SH-SY5Y (cell line): Measurements from ENCODE around the gene OSTN.

Source experiments
- GATA2 ChIP-seq: IDR thresholded peaks from 2 replicates; pipeline ENCODE4 v1.6.1; 2011; ENCODE audit warnings: mild to moderate bottlenecking, low read depth, low read length
- GATA3 ChIP-seq: IDR thresholded peaks from 2 replicates; pipeline ENCODE4 v1.6.1; 2011; ENCODE audit warnings: low read depth, mild to moderate bottlenecking, low read length, moderate library complexity

The OSTN gene

GRCh38 chr3:191253089-191253799 lies 54.2 kb downstream of the OSTN start:
- no peak for TF ChIP-seq GATA3
- TF ChIP-seq GATA2 = no peak

- TF ChIP-seq GATA3 (no peak), GATA2 (no peak)
Measured at GRCh38 chr3:191254098-191254873, 55.2 kb downstream of the OSTN start.

GRCh38 chr3:191255156-191255555 lies 56.1 kb downstream of the OSTN start:
- no peak for TF ChIP-seq GATA3
- TF ChIP-seq GATA2 = no peak

- TF ChIP-seq GATA2 = no peak
- no peak for TF ChIP-seq GATA3
Measured at GRCh38 chr3:191256405-191256804, 57.4 kb downstream of the OSTN start.

- TF ChIP-seq GATA3 (no peak), GATA2 (no peak)
Measured at GRCh38 chr3:191257286-191257685, 58.2 kb downstream of the OSTN start.

GRCh38 chr3:191259486-191259885 lies 60.4 kb downstream of the OSTN start:
- no peak for TF ChIP-seq GATA2
- TF ChIP-seq GATA3 = no peak

- TF ChIP-seq GATA3 = no peak
- TF ChIP-seq GATA2 = no peak
Measured at GRCh38 chr3:191260431-191261303, 61.6 kb downstream of the OSTN start.

- TF ChIP-seq GATA2 (no peak), GATA3 (no peak)
Measured at GRCh38 chr3:191261304-191261638, 62.2 kb downstream of the OSTN start.

GRCh38 chr3:191262650-191263049 lies 63.6 kb downstream of the OSTN start:
- no peak for TF ChIP-seq GATA2
- no peak for TF ChIP-seq GATA3

GRCh38 chr3:191263365-191263764 lies 64.3 kb downstream of the OSTN start:
- TF ChIP-seq GATA3 = no peak
- TF ChIP-seq GATA2 = no peak

GRCh38 chr3:191263850-191264249 lies 64.8 kb downstream of the OSTN start:
- no peak for TF ChIP-seq GATA2

- no peak for TF ChIP-seq GATA3
- TF ChIP-seq GATA2 = no peak
Measured at GRCh38 chr3:191268737-191269136, 69.7 kb downstream of the OSTN start.

- no peak for TF ChIP-seq GATA3
- TF ChIP-seq GATA2 = no peak
Measured at GRCh38 chr3:191269289-191270085, 70.4 kb downstream of the OSTN start.

- TF ChIP-seq GATA2 = no peak
Measured at GRCh38 chr3:191275751-191276150, 76.7 kb downstream of the OSTN start.
